GM19240 (cell line): ENCODE results near the gene VAMP5.
"Not testable (repeated sequence)": the region's sequence is repeated elsewhere in the genome, so short reads cannot be mapped to it uniquely, and the experiment has no call there.

Experiments
- DNase-seq: peaks from one replicate; pipeline ENCODE4 v3.0.0; 2011; ENCODE audit warnings: low spot score; ENCODE audit not compliant: insufficient read length

Gene VAMP5

DNA sequence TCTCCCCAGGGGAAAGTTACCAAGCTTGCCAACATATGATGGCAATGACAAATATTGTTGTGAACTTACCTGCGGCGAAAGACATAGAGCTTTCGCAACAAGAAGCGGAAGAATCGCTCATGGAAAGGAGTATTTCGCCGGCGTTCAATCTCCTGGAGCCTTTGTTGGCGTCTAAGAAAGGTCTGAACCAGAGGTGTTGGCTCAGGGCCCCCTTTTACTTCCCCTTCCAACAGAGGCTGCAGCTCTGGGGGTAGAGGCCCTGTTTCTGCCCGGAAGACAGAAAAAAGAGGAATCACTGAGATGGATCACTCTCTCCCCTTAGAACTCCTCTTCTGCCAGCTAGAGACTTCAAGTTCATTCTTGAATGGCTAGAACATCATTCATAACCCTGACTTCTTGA lies 33.7 kb upstream of the VAMP5 start:
- DNase-seq, result no peak

GRCh38 chr2:85551698-85552678 lies 32.2 kb upstream of the VAMP5 start:
- DNase-seq, result no peak

GRCh38 chr2:85553184-85553583 lies 31.0 kb upstream of the VAMP5 start:
- no peak for DNase-seq

DNA sequence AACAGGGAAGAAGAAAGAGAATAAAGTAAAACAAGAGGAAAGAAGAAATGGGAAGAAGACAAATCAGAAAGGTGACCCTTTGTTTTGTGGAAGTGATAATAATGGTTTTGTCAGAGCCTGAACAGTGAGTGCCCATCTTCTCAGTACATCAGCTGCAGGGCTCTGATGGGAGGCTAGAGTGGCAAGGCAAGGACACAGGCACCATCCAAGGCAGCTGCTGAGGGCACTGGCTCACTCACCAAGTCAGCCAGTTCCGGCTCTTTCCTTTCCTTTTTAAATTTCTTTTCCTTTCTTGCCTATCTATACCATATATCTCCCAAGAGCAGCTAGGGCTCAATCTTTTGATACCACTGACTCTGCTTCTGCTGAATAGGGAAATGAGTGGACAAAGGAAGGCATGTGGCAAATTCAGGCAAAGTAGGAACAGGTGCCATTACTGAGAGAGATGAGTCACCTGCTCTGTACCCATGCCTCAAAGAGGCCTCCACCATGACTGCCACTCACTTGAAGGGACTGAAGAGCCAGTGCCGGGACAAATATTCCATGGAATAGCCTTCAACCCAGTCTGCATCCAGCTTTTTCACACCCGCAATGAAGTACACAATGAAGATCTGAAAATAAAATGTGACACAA lies 29.1 kb upstream of the VAMP5 start:
- DNase-seq, result no peak

DNA sequence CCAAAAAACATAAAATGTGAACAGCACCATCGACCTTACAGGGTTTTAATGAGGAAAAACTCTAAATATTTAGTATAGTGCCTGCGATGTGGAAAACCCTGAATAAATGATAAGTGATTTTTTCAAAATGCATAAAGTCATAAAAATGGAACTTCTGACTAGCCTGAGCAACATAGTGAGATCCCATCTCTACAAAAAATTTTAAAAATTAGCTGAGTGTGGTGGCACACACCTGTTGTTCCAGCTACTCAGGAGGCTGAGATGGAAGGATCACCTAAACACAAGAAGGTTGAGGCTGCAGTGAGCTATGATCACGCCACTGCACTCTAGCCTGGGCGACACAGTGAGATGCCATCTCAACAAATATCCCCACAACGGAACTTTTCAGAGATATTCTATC lies 27.1 kb upstream of the VAMP5 start:
- no peak for DNase-seq

- no peak for DNase-seq
These were observed 26.1 kb upstream of the VAMP5 start for GRCh38 chr2:85558160-85558559.

GRCh38 chr2:85560403-85560726 lies 23.9 kb upstream of the VAMP5 start:
- DNase-seq, result not testable (repeated sequence)

DNA sequence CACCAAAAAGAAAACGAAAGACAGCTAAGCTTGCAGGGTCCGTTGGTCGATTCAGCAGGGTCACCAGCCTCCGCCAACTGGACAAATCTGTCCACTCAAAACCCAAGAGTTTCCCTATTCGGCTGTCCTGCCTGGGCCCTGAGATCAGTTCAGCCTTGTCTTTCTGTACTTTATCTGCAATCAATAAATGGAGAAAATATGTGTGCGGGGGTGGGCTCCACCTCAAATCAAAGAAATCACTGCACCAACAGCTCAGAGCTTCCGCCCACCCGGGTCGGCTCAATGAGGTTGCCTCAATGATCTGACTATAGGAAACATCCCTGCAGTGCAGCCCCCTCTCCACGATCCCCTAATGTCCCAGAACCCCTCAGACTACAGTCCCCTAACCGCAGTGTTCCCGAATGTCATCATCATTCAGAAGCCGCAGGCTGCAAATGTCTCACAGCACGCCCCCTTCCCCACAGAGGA lies 23.4 kb upstream of the VAMP5 start:
- DNase-seq, result no peak

DNA sequence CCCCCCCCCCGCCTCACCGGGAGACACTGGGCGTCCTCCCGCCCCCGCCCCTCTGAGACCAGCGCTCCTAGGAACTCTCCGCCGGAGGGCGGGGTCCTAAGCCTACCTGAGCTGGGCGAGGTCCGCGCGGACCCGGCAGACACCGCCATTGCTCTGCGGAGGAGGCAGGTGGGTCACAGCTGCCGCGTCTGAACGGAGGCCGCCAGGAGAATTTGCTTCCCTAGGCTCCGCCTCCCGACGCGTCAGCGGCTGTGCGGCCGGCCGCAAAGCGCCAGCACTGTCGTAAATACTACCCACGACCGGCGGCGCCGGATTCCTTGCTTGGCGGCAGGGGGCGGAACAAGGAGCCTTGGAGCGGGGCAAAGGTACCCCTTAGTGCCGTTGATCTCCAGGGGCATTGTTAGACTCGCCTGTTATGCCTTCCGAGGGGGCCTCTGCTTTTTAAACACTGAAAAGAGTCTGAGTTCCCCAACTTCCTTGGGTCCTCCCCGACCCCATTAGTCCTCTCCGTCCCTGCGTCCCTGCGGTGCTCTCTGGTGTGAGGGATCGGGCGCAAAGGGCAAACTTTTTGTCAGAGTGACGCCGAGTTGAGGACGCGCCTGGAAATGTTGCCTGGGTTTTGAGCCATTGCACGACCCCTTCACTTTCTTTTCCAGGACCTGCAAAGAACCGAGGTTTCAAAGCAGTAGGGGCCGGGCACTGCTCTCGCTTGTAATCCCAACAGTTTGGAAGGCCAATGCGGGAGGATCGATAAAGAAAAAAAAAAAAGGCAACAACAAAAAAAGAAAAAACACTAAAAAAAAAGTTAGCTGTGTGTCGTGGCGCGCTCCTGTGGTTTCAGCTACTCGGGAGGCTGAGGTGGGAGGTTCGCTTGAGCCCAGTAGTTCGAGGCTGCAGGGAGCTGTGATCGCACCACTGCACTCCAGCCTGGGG lies 22.7 kb upstream of the VAMP5 start, which contains the start of gene GGCX:
GGCX (minus strand) TSS at position 214 of the 933 bp plus-strand sequence; CDS start at position 149, 65 bp downstream.
- peak; percentile 78 for DNase-seq

- no peak for DNase-seq
These were observed 20.1 kb upstream of the VAMP5 start for GRCh38 chr2:85564144-85564563.

DNA sequence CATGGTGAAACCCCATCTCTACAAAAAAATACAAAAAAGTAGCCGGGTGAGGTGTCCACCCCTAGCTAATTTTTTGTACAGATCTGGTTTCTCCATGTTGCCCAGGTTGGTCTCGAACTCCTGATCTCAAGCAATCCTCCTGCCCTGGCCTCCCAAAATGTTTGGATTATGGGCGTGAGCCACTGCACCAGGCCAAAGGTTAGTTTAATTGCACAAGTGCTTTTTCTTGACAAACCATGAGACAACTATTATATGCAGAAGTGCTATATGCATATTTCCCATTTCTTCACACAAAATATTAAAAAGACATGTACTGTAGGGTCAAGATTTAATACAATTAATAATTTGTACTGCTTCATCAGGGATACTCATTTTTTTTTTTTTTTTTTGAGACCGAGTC lies 18.0 kb upstream of the VAMP5 start:
- no peak for DNase-seq

DNA sequence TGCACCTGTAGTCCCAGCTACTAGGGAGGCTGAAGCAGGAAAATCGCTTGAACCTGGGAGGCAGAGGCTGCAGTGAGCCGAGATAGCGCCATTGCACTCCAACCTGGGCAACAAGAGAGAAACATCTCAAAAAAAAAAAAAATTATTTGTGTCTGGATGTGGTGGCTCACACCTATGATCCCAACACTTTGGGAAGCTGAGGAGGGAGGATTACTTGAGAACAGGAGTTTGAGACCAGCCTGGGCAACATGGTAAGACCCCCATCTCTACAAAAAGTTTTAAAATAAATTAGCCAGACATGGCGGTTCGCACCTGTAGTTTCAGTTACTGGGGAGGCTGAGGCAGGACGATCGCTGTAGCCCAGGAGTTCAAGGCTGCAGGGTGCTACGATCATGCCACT lies 8.5 kb upstream of the VAMP5 start:
- no peak for DNase-seq

DNA sequence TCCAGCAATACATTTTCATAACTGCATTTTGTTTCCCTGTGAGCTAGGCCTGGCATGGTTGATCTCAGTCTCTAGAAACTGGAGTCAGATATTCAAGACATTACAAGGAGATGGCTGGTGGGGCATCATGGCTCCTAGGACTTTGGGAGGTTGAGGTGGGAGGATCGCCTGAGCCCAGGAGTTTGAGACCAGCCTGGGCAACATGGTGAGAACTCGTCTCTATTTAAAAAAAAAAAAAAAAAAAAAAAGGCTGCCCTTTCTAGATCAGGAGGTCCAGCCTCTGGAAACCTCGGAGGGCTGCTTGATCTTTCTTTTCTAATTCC lies 7.2 kb upstream of the VAMP5 start:
- no peak for DNase-seq

GRCh38 chr2:85577386-85578242 lies 6.6 kb upstream of the VAMP5 start, which contains the start of gene VAMP8:
TSS of gene VAMP8 (plus strand) at chr2:85577586. CDS start at chr2:85577647, 61 bp downstream.
- DNase-seq, result peak; percentile 69

DNA sequence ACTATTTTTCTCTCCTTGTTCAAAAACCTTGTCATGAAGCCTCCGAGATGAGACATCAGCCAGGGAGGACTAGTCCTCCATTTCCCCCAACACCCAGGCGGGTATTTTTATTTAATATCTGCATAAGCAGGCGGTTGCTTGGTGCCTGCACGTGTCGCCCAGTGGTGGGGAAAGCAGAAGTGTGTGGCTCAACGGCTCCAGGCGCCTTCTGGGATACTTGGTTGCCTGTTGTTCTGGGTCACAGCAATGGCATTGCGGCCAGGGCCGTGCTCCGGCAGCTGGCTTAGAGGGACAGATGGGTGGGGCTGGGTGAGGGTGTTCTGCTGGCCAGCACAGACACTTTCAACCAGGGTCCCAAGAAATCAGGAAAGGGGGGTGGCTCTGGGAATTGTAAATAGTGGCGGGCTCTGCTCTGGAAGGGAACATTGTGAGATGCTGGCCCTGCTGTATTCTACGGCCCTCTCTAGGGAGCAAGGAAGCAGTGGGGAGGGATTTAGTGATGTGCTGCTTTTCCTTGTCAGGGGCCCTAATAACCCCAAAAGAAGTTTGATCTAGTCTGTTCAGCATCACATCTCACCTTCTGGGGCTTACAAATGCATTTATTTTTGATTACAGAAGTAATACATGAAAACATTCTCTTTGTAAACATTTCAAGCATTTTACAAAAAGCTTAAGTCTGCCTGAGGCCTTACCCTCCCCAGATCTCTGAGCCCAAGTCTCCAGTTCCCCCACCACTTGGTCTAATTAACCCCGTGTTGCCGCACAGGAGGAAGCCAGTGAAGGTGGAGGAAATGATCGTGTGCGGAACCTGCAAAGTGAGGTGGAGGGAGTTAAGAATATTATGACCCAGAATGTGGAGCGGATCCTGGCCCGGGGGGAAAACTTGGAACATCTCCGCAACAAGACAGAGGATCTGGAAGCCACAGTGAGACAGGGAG lies 5.7 kb upstream of the VAMP5 start:
- peak; percentile 25 for DNase-seq

DNA sequence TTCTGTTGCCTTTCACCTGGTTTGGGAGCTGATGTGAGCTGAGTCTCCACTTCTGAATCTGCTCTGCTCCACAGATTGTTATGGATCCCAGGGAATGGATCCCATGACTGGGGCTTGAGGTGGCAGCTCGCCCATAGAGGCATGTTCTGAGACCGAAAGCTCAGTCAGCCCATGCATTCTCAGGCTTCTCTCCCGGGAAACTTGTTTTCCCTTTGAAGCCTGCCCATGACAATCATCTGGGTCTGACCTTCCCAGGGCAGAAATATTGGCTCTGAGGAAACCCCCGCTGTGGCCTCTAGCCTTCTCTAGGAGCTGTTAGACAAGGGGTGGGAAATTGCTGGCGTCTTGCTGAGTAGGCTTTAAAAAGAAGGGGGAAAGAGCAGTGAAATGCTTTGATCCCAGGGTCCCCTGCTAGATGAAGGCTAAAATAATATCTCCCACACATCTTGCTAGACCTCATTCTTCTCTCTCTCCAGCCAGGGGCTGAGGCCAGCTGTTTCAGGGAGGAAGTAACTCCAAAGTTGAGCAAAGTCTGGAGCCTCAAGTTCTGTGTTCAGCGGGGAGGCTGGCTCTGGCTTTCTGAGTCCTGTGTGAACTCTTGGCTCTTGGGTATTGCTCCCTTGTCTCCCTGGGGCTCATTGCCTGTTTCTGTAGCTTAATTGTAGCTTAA lies 4.8 kb upstream of the VAMP5 start:
- DNase-seq, result no peak

DNA sequence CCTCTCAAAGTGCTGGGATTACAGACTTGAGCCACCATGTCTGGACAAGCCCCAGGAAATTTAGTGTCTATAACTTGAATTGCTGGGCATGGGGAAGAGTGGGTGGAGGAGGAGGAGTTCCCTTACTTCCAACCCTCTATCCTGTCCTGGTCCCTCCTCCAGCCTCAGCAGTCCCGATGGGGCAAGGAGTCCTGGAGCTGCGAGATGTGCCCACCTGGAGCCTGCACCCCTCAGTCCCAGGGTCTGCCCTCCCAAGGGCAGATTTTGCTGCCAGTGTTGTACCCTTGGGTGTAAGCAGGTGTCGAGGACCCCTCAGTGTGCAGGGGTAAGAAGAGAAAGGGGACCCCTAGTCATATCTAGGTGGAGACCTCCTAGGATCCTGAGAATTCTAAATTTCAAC lies 4.0 kb upstream of the VAMP5 start:
- no peak for DNase-seq

DNA sequence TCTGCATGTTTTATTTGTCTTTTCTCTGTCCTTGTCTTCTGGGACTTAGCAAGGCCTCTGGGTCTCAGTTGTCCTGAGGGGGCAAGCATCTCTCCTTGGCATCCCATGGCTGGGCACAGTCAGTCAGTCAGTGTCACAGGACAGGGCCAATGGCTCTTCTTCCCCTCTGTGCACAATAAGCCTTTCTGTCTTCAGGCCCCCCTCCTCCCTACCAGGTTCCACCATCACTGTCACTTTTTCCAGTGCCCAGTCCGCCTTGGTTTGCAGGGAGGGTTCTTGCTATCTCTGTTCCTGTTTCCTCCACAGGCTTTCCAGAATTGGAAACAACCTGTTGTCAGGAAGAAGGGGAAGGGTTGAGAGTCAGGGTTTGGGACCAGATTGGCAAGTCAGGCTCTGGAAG lies 1.7 kb upstream of the VAMP5 start:
- DNase-seq, result no peak
